GM10847 (cell line): Measurements from ENCODE around the gene WFS1.

Source experiments
- POLR2A ChIP-seq: IDR thresholded peaks from 2 replicates; pipeline ENCODE4 v1.6.1; 2011; ENCODE audit not compliant: insufficient read length; ENCODE audit errors: extremely low read depth

WFS1 gene

GRCh38 chr4:6326312-6327060 is 56.8 kb downstream of the WFS1 start:
- TF ChIP-seq POLR2A = no peak

- TF ChIP-seq POLR2A = no peak
Measured at GRCh38 chr4:6327220-6327917, 57.7 kb downstream of the WFS1 start.

GRCh38 chr4:6328526-6328925 is 58.9 kb downstream of the WFS1 start:
- TF ChIP-seq POLR2A = no peak

- no peak for TF ChIP-seq POLR2A
Measured at GRCh38 chr4:6329478-6330383, 60.1 kb downstream of the WFS1 start.

- TF ChIP-seq POLR2A = no peak
Measured at GRCh38 chr4:6330384-6330767, 60.7 kb downstream of the WFS1 start.

- no peak for TF ChIP-seq POLR2A
Measured at GRCh38 chr4:6331018-6331417, 61.4 kb downstream of the WFS1 start.

- no peak for TF ChIP-seq POLR2A
Measured at GRCh38 chr4:6331468-6331867, 61.8 kb downstream of the WFS1 start.

GRCh38 chr4:6332042-6332668 is 62.5 kb downstream of the WFS1 start:
- no peak for TF ChIP-seq POLR2A

GRCh38 chr4:6332669-6333050 is 63.0 kb downstream of the WFS1 start:
- no peak for TF ChIP-seq POLR2A

GRCh38 chr4:6333301-6334202 is 63.9 kb downstream of the WFS1 start:
- no peak for TF ChIP-seq POLR2A

GRCh38 chr4:6334203-6334887 is 64.7 kb downstream of the WFS1 start:
- TF ChIP-seq POLR2A = no peak

- TF ChIP-seq POLR2A = no peak
Measured at GRCh38 chr4:6335040-6335590, 65.5 kb downstream of the WFS1 start.

GRCh38 chr4:6336166-6336565 is 66.5 kb downstream of the WFS1 start:
- no peak for TF ChIP-seq POLR2A
